ENCODE data around the gene PTPRJ. TPM values are rescaled to one million over a fixed set of nuclear protein-coding genes. Genes with fewer than 3 reads are reported as not detected.
"Not testable (repeated sequence)": the region's sequence is repeated elsewhere in the genome, so short reads cannot be mapped to it uniquely, and the experiment has no call there.

The PTPRJ gene
- polyA plus RNA-seq, 3 donors, result 10.0 to 36.4 (median 14.6) TPM

DNA sequence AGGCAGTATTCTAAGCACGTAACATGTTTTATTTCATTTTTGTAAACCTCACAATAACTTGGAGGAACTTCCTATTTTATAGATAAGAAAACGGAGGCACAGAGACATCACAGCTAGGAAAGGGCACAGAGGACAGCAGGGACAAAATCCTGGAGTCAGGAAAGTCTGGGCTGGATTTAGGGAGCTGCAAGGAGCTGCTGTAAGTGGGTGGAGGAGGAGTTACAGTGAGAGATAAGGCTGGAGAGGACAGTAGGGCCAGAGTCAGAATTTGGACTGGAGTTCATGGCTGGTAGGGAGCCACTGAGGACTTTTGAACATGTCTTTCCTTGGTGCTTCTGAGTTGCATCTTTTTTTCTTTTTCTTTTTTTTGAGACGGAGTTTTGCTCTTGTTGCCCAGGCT lies 32.2 kb upstream of the PTPRJ start:
- Histone ChIP-seq H2AFZ (ENCODE audit: insufficient read depth, low read depth, low read length, poor library complexity, severe bottlenecking) (no peak overlapping the region), H3K36me3 (replicated peaks in 1 of 2; ENCODE audit: control insufficient read depth in 1 of 2, insufficient read depth in 2 of 2, low read length in 2 of 2) (no peaks in the 10 kb centered on the region), H4K20me1 (ENCODE audit: insufficient read depth, low read length) (no peaks in the 10 kb centered on the region), H3K9me3 (replicated peaks in 1 of 2; ENCODE audit: control insufficient read depth in 1 of 2, insufficient read depth in 1 of 2, low read length in 2 of 2) (no peaks in the 10 kb centered on the region), H3K79me2 (ENCODE audit: insufficient read depth, low read length) (no peaks in the 10 kb centered on the region), H3K27me3 (ENCODE audit: control insufficient read depth in 2 of 2, insufficient read depth in 2 of 2, low read length in 2 of 2) (no peaks in the 10 kb centered on the region), H3K4me2 (replicated peaks; ENCODE audit: extremely low read depth, low read length, poor library complexity, severe bottlenecking) (no peak overlapping the region), H3K4me3 (replicated peaks in 1 of 3; ENCODE audit: low read depth in 2 of 3, low read length in 3 of 3) (no peak overlapping the region), H3K9ac (ENCODE audit: insufficient read depth, low read length, poor library complexity, severe bottlenecking) (no peak overlapping the region), H3K27ac (ENCODE audit: low read depth in 1 of 2, low read length in 2 of 2) (no peak overlapping the region), H3K4me1 (ENCODE audit: control insufficient read depth in 1 of 2, insufficient read depth in 2 of 2, low read length in 2 of 2) (peaks cover 64 to 68% of the 10 kb centered on the region in 2 donors)
- peak overlapping the region in 1 of 2 donors; percentile 43 for H3K4me3 Mint-ChIP-seq
- H3K27ac Mint-ChIP-seq, result peak overlapping the region in 6 of 7 donors; percentile 48 to 97 (median 88)
- no peak for DNase-seq
- H3K9me3 Mint-ChIP-seq, result peaks cover 0 to 2% (median 0%) of the 10 kb centered on the region in 7 donors
- TF ChIP-seq, protein P1, sequence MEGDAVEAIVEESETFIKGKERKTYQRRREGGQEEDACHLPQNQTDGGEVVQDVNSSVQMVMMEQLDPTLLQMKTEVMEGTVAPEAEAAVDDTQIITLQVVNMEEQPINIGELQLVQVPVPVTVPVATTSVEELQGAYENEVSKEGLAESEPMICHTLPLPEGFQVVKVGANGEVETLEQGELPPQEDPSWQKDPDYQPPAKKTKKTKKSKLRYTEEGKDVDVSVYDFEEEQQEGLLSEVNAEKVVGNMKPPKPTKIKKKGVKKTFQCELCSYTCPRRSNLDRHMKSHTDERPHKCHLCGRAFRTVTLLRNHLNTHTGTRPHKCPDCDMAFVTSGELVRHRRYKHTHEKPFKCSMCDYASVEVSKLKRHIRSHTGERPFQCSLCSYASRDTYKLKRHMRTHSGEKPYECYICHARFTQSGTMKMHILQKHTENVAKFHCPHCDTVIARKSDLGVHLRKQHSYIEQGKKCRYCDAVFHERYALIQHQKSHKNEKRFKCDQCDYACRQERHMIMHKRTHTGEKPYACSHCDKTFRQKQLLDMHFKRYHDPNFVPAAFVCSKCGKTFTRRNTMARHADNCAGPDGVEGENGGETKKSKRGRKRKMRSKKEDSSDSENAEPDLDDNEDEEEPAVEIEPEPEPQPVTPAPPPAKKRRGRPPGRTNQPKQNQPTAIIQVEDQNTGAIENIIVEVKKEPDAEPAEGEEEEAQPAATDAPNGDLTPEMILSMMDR (IDR thresholded peaks at IDR 0.05), result no peak
- intact Hi-C loops (cut with micrococcal nuclease), result loop anchor here (5.0 kb wide), 1 partner anchor 34 kb away; the partner anchor contains the start of gene PTPRJ (in 2 of the 2)
- no CpG with 5 or more reads among the region's 3 CpGs for WGBS (ENCODE audit: insufficient coverage)
- no peaks in the 10 kb centered on the region for H3K36me3 Mint-ChIP-seq
- H3K4me1 Mint-ChIP-seq, result peaks cover 68% of the 10 kb centered on the region
- peaks cover 0 to 10% (median 3%) of the 10 kb centered on the region in 3 donors for H3K27me3 Mint-ChIP-seq (ENCODE audit: low read depth in 3 of 3)

DNA sequence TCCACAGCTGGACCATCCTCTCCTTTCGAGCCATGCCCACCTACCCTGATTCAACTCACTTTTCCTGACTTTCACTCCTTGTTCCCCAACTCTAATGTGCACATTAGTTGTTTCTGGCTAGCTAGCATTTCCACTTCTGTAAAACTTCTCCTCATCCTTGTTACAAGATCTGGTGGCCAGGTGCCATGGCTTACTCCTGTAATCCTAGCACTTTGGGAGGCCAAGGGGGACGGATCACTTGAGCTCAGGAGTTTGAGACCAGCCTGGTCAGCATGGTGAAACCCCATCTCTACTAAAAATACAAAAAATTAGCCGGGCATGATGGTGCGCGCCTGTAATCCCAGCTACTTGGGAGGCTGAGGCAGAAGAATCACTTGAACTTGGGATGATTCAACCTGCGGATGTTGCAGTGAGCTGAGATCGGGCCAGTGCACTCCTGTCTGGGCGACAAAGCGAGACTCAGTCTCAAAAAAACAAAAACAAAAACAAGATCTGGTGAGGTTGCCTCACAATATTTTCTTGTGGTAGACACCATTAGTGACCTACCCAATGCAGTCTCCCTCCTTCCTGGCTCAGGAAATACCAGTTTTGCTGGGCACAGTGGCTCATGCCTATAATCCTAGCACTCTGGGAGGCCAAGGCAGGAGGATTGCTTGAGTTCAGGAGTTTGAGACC lies 31.2 kb upstream of the PTPRJ start:
- not testable (repeated sequence) for H3K36me3 Mint-ChIP-seq; H3K79me2 ChIP-seq (ENCODE audit: insufficient read depth, low read length); H3K4me2 ChIP-seq (replicated peaks; ENCODE audit: extremely low read depth, low read length, poor library complexity, severe bottlenecking); H4K20me1 ChIP-seq (ENCODE audit: insufficient read depth, low read length); H2AFZ ChIP-seq (ENCODE audit: insufficient read depth, low read depth, low read length, poor library complexity, severe bottlenecking); H3K4me3 ChIP-seq (replicated peaks in 1 of 3; ENCODE audit: low read depth in 2 of 3, low read length in 3 of 3); H3K4me3 Mint-ChIP-seq; H3K9me3 ChIP-seq (replicated peaks in 1 of 2; ENCODE audit: control insufficient read depth in 1 of 2, insufficient read depth in 1 of 2, low read length in 2 of 2); H3K36me3 ChIP-seq (replicated peaks in 1 of 2; ENCODE audit: control insufficient read depth in 1 of 2, insufficient read depth in 2 of 2, low read length in 2 of 2); H3K9me3 Mint-ChIP-seq; DNase-seq; H3K27me3 ChIP-seq (ENCODE audit: control insufficient read depth in 2 of 2, insufficient read depth in 2 of 2, low read length in 2 of 2); H3K9ac ChIP-seq (ENCODE audit: insufficient read depth, low read length, poor library complexity, severe bottlenecking)
- WGBS (ENCODE audit: insufficient coverage), result 60% methylated on average over 1 of the region's 9 CpGs
- intact Hi-C loops (cut with micrococcal nuclease), result loop anchor here (5.0 kb wide), 1 partner anchor 33 kb away; the partner anchor contains the start of gene PTPRJ (in 2 of the 2)
- Mint-ChIP-seq H3K27me3 (ENCODE audit: low read depth in 3 of 3) (peaks cover 0 to 10% (median 3%) of the 10 kb centered on the region in 3 donors), H3K4me1 (peaks cover 71% of the 10 kb centered on the region), H3K27ac (peak overlapping the region in 6 of 7 donors; percentile 71 to 89 (median 82))
- H3K27ac ChIP-seq (ENCODE audit: low read depth in 1 of 2, low read length in 2 of 2), result peak overlapping the region in 1 of 2 donors; percentile 34
- peaks cover 64 to 68% of the 10 kb centered on the region in 2 donors for H3K4me1 ChIP-seq (ENCODE audit: control insufficient read depth in 1 of 2, insufficient read depth in 2 of 2, low read length in 2 of 2)
